CD4-positive, alpha-beta T cell treated with Interleukin-15 for 4 hours (primary cell): ENCODE measurements around the gene CCDC178.
"Not testable (repeated sequence)": the region's sequence is repeated elsewhere in the genome, so short reads cannot be mapped to it uniquely, and the experiment has no call there.

Experiments
- DNase-seq: peaks from one replicate; pipeline ENCODE4 v3.0.0-alpha.2; 2020; ENCODE audit warnings: low spot score

The CCDC178 gene

DNA sequence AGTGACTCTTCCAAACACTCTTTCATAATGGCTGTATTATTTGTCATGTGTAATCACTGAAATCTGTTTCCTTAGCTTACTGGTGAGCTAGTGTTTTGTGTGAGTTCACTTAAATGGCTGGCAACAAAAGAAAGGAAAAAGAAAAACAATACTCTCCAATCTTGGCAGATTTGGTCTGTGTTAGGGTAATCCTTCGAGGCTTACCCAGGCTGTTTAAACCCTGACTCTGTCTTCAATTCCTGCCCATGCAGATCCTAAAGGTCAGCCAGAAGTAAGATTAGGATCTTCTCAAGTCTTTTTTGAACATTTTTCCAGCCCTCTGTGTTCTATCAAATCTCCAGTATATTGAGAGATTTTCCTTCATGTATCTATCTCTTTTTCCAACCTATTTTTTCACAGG lies 85.3 kb downstream of the CCDC178 start:
- no peak for DNase-seq

- no peak for DNase-seq
Observed at GRCh38 chr18:33350256-33350655, 90.3 kb downstream of the CCDC178 start.

DNA sequence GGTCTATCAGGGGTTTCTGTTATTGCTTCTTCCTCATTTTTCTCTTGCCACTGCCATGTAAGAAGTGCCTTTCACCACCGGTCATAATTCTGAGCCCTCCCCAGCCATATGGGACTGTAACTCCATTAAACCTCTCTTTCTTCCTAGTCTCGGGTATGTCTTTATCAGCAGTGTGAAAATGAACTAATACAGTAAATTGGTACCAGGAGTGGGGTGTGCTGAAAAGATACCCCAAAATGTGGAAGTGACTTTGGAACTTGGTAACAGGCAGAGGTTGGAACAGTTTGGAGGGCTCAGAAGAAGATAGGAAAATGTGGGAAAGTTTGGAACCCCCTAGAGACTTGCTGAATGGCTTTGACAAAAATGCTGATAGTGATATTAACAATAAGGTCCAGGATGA lies 100.8 kb downstream of the CCDC178 start:
- not testable (repeated sequence) for DNase-seq

DNA sequence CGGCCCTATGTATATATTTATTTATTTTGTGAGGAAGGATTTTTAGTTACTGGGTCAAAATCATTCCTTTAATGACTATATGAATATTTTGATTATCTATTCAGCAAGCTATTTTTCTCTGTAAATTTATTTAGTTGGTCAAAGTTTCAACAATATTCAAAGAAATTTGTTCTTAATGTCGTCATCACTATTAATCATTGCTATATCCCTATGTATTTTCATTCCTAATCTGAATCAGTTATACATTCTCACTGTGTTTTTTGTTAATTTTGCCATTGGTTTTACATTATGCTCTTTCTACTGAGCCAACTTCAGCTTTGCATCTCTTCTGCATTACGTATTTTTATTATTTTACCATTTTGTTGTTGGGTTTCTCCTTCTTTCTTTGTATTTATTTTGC lies 105.7 kb downstream of the CCDC178 start:
- DNase-seq = no peak

GRCh38 chr18:33330711-33331110 lies 109.8 kb downstream of the CCDC178 start:
- no peak for DNase-seq

- no peak for DNase-seq
Observed at GRCh38 chr18:33326975-33327374, 113.5 kb downstream of the CCDC178 start.

DNA sequence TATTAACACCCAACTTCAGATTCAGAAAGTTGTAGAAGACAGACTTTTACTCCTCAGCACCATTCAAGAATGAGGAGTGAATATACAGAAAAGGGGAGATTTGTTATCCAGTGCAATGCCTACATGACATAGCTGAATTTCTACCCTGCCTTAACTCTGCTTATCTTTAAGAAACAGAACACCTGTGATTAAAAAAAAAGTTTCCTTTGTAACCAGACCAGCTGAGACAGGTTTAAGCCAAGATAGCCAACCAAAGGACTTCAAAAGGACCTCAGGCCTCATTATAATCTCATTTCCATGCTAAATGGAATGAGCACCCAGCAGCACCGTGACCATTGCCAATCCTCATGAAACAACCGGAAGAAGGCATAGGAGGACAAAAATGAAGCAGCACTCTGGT lies 122.9 kb downstream of the CCDC178 start:
- no peak for DNase-seq

DNA sequence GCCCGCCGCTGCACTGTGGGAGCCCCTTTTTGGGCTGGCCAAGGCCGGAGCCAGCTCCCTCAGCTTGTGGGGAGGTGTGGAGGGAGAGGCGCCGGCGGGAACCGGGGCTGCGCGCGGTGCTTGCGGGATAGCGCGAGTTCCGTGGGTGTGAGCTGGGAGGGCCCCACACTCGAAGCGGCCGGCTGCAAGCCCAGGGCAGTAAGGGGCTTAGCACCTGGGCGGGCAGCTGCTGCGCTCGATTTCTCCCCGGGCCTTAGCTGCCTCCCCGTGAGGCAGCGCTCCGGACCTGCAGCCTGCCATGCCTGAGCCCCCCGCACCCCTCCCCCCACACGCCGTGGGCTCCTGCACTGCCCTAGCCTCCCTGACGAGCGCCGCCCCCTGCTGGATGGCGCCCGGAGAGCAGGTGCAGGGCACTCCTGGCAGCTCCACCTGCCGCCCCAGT lies 124.4 kb downstream of the CCDC178 start:
- DNase-seq = no peak

- DNase-seq = no peak
Observed at GRCh38 chr18:33307520-33307919, 133.0 kb downstream of the CCDC178 start.

DNA sequence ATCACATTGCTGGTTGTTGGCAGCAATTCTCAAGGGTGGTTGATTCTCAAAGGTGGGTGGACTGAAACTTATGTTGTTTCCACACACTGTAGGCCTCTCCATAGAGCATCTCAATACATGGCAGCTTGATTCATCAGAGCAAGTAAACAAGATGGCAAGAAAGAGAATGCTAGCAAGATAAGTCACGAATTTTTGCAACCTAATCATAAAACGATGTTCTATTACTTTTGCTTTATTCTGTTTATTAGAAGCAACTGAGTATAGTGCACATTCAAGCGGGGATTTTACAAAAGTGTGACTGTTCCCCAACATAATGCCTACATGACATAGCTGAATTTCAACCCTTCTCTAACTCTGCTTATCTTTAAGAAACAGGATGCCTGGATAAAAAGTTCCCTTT lies 136.2 kb downstream of the CCDC178 start:
- no peak for DNase-seq

GRCh38 chr18:33291539-33291938 lies 149.0 kb downstream of the CCDC178 start:
- no peak for DNase-seq

GRCh38 chr18:33288082-33288716 lies 152.3 kb downstream of the CCDC178 start:
- no peak for DNase-seq

DNA sequence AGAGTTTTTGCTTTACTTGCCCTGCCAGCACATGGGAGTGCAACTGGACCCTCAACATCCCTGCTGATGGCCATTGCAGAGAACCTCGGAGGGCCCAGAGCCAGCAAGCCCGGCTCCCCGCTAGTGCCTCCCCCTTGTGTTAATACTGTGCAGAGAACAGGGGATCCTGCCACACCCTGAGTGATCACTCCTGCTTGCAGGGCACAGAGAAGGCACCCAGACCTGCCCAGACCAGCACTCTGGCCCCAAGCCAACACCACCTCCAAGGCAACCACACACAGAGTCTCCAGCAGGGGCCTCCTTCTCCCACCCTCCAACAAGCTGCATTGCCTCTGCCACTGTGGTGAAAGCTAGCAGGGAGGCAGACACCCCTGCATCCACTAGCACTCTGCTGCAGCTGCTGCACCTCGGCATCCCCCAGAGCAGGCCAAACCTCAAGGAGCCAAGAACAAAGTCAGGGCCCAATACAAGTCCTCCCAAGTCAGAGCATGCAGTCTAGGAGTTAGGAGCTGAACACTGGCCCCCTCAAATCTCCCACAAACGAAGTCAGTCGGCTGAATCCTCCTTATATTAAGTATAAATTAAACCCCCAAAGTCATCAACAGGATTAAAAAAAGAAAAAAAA lies 157.7 kb downstream of the CCDC178 start:
- DNase-seq = no peak

- no peak for DNase-seq
Observed at GRCh38 chr18:33282142-33282541, 158.4 kb downstream of the CCDC178 start.

- DNase-seq = no peak
Observed at GRCh38 chr18:33277431-33277830, 163.1 kb downstream of the CCDC178 start.

GRCh38 chr18:33275843-33276242 lies 164.7 kb downstream of the CCDC178 start:
- DNase-seq = no peak

GRCh38 chr18:33270297-33270696 lies 170.2 kb downstream of the CCDC178 start:
- DNase-seq = no peak

GRCh38 chr18:33269223-33269622 lies 171.3 kb downstream of the CCDC178 start:
- DNase-seq = no peak

DNA sequence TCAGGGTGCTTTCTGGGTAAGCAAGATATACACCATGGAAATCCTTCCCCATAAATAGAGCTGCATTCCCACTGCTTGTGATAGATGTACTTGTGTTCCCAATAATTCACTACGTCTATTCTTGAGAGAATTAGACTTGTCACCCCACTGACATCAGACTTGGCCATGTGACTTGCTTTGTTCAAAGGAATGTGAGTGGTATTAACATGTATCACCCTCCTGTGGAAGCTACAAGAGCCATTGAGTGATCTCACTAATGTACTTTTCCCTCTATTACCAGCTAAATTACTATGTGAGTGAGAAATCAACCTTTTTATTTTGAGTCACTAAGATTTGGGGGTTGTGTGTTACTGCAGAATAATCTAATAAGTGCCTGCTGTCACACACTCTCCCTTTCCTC lies 176.0 kb downstream of the CCDC178 start:
- DNase-seq = no peak

- DNase-seq = no peak
Observed at GRCh38 chr18:33239298-33239697, 201.2 kb downstream of the CCDC178 start.

DNA sequence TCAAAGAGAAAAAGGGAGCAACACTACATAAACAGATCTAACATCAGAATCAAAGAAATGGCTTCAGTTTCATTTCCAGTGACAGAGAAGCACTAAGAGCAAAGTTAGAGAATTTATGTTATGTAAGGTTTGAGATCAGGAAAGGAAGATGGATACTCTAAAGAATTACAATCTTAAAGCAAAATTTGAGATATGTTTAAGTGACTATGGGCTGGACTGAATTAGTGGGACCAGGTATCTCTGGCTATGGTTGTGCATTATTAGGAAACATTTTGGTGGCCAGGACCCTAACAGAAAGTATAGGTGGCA lies 208.2 kb downstream of the CCDC178 start:
- no peak for DNase-seq

- peak; percentile 34 for DNase-seq
Observed at GRCh38 chr18:33231474-33232317, 208.8 kb downstream of the CCDC178 start.

GRCh38 chr18:33212363-33212762 lies 228.2 kb downstream of the CCDC178 start:
- no peak for DNase-seq
